Hepatocyte (in vitro differentiated cells): ENCODE measurements around the gene CYP26A1.

Experiments
- EZH2 ChIP-seq: fragments of 200-600 bp; sonication (generic); IDR thresholded peaks from 2 replicates; pipeline ENCODE4 v1.6.1; 2016; ENCODE audit warnings: antibody characterized with exemption, mild to moderate bottlenecking, borderline replicate concordance
- TF ChIP-seq, protein P1 (sequence below): fragments of 200-600 bp; sonication (generic); IDR thresholded peaks from 2 replicates; pipeline ENCODE4 v1.5.1; 2016; ENCODE audit warnings: antibody characterized with exemption, mild to moderate bottlenecking; ENCODE audit not compliant: poor library complexity

DNA sequence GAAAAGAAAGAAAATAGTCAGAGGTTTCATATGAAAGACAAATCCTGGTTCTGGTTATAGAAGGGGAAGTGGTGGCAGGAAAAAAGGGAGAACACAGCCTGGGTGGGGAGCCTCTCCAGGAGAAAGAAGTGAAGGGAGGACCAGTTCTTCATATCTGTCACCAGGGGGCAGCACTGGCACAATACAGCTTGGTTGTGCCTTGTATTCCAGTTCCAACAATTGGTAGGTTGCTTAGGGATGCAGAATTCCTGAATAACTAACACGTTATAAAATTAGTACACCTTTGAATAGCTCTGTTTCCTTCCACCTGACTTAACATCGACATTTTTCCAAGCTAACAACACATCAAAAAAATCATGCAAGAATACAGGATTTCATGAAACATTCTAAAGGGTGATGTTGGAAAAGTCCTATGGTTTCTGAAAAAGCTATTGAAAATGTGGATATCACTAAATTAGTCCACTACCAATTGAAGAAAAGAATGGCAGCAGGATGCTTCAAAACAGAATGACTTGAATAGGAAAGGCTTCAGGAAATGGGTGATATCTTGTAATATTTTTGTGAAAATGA lies 52.9 kb downstream of the CYP26A1 start:
- TF ChIP-seq, protein P1, sequence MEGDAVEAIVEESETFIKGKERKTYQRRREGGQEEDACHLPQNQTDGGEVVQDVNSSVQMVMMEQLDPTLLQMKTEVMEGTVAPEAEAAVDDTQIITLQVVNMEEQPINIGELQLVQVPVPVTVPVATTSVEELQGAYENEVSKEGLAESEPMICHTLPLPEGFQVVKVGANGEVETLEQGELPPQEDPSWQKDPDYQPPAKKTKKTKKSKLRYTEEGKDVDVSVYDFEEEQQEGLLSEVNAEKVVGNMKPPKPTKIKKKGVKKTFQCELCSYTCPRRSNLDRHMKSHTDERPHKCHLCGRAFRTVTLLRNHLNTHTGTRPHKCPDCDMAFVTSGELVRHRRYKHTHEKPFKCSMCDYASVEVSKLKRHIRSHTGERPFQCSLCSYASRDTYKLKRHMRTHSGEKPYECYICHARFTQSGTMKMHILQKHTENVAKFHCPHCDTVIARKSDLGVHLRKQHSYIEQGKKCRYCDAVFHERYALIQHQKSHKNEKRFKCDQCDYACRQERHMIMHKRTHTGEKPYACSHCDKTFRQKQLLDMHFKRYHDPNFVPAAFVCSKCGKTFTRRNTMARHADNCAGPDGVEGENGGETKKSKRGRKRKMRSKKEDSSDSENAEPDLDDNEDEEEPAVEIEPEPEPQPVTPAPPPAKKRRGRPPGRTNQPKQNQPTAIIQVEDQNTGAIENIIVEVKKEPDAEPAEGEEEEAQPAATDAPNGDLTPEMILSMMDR, result peak; percentile 33
- TF ChIP-seq EZH2, result no peak
